Neuron (in vitro differentiated cells): ENCODE measurements around the gene SMOC1.

Experiments
- H2AFZ ChIP-seq: one replicate; pipeline ENCODE4 v1.6.1; 2013; ENCODE audit warnings: low read depth, mild to moderate bottlenecking, inconsistent platforms, low read length, moderate library complexity
- H3K27me3 ChIP-seq: one replicate; pipeline ENCODE4 v1.6.1; 2013; ENCODE audit warnings: low read length; ENCODE audit not compliant: insufficient read depth
- H3K36me3 ChIP-seq: one replicate; pipeline ENCODE4 v1.6.1; 2013; ENCODE audit warnings: low read length; ENCODE audit not compliant: insufficient read depth
- H3K4me1 ChIP-seq: one replicate; pipeline ENCODE4 v1.6.1; 2013; ENCODE audit warnings: low read length; ENCODE audit not compliant: insufficient read depth
- H3K4me3 ChIP-seq: 2 replicates; pipeline ENCODE4 v1.5.1; 2013; ENCODE audit warnings: mild to moderate bottlenecking, low read length, moderate library complexity
- H3K9me3 ChIP-seq: one replicate; pipeline ENCODE4 v1.6.1; 2013; ENCODE audit warnings: low read length

SMOC1 gene

DNA sequence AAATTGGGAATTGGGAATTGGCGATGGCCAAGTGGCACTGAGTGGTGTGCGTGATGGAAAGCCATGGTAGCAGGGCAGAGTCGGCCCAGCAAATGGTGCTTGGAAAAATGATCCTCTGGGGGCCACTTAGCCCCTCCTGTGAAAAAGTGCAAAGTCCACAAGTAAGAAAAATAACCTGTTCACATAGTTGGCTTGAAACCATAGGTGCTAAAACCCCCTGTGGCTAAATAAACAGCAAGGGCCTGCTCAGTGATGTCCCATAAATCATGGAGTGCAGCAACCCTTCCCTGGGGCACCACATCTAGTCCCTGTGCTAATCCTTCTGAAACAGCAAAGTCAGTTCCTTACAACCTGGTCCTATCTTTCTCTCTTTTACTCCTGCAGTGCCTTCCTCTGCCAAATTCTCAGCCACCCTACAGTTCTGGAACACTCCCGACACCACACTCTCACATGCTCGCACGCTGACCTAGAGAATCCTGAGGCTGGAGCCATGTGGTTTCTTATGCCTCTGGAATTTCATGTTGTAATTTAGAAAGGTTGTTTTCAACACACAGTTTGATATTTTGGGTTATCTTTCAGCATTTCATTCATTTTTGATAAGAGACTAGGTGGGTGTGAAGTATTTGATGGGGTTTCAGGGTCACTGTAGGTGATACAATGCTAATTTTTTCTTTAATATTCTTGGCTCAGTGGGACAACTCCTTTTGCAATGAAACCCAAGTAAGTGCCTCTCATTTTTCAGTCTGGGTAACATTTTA is 123.6 kb downstream of the SMOC1 start:
- peaks cover 38% of the 10 kb centered on the region for H3K36me3 ChIP-seq
- no peaks in the 10 kb centered on the region for H3K27me3 ChIP-seq
- no peak overlapping the region for H2AFZ ChIP-seq
- H3K4me1 ChIP-seq: no peaks in the 10 kb centered on the region
- no peak overlapping the region for H3K4me3 ChIP-seq
- H3K9me3 ChIP-seq: peaks cover 2% of the 10 kb centered on the region

DNA sequence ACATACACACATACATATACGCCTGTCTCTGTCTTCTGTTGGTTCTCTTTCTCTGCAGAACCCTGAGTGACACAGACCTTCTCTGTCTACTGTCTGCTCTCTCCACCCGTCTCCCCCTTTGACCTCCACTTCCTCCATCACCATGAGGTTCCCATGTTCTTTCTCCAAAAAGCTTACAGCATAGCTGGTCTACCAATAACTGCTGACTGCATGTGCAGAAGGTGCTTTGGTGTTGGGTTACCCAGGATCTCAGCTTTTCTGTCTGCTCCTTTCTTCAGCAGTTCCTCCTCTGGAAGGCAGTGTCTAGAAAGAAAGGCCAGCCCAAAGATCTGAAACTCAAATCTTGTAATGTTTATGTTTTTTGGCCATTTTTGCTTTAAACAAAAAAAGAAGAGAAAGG is 125.6 kb downstream of the SMOC1 start:
- Histone ChIP-seq H3K27me3 (no peaks in the 10 kb centered on the region), H2AFZ (no peak overlapping the region), H3K4me3 (no peak overlapping the region), H3K4me1 (peaks cover 9% of the 10 kb centered on the region), H3K36me3 (peaks cover 26% of the 10 kb centered on the region), H3K9me3 (peaks cover 2% of the 10 kb centered on the region)

DNA sequence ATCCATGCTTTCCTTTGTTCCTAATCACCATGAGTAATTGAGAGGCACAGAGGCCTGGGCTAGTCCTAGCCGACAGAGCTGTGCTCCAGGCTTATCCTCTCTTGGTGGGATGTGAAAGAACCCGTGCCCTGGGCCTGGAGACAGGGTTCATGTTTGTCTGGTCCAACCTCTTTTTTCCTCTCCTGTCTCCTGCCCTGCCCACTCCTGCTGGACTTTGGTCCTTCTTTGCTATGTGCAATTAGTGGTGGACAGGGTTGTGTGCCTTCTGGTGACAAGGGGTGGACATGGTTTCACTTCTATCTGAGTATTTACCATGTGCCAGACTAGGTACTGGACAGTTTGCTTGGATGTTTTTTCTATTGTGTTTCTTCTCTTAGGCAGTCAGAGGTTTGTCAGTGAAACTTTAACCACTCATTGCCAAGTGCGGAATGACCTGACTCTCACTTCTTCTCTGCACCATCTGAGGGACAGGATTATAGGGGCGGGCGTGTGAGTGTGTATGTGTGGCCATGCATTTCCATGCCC is 126.1 kb downstream of the SMOC1 start:
- no peaks in the 10 kb centered on the region for H3K27me3 ChIP-seq
- peaks cover 2% of the 10 kb centered on the region for H3K9me3 ChIP-seq
- no peak overlapping the region for H2AFZ ChIP-seq
- no peak overlapping the region for H3K4me3 ChIP-seq
- H3K36me3 ChIP-seq: peaks cover 31% of the 10 kb centered on the region
- peaks cover 9% of the 10 kb centered on the region for H3K4me1 ChIP-seq

- H3K4me3 ChIP-seq: no peak overlapping the region
- no peaks in the 10 kb centered on the region for H3K27me3 ChIP-seq
- H3K9me3 ChIP-seq: peaks cover 1% of the 10 kb centered on the region
- H3K36me3 ChIP-seq: peaks cover 36% of the 10 kb centered on the region
- H2AFZ ChIP-seq: no peak overlapping the region
- H3K4me1 ChIP-seq: peaks cover 9% of the 10 kb centered on the region
Measured at GRCh38 chr14:70006699-70007098, 127.5 kb downstream of the SMOC1 start.

- Histone ChIP-seq H3K4me1 (peaks cover 9% of the 10 kb centered on the region), H3K36me3 (peaks cover 50% of the 10 kb centered on the region), H3K4me3 (no peak overlapping the region), H3K27me3 (no peaks in the 10 kb centered on the region), H2AFZ (no peak overlapping the region), H3K9me3 (no peaks in the 10 kb centered on the region)
Measured at GRCh38 chr14:70008284-70009262, 129.4 kb downstream of the SMOC1 start.

GRCh38 chr14:70009961-70010360 is 130.7 kb downstream of the SMOC1 start:
- Histone ChIP-seq H3K36me3 (peaks cover 63% of the 10 kb centered on the region), H3K4me3 (no peak overlapping the region), H3K9me3 (no peaks in the 10 kb centered on the region), H3K27me3 (no peaks in the 10 kb centered on the region), H2AFZ (no peak overlapping the region), H3K4me1 (peaks cover 9% of the 10 kb centered on the region)

DNA sequence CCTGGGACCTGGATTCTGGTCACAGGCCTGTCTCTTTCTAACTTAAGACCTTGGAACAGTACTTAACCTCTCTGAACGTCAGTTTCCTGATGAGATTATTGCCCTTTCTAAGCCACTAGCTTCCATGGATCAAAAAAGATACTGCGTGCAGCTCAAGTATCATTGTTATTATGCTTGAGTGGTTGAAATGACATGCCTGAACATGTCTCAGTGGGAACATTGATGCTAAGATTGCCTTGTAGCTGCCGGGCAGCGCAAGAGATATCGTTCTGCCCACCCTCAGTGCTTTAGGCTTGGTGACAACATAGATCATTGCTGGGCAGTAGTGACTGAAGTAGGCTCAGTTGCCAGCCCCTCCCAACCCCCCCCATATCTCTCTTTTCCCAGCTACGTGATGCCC is 131.9 kb downstream of the SMOC1 start:
- no peaks in the 10 kb centered on the region for H3K9me3 ChIP-seq
- peaks cover 9% of the 10 kb centered on the region for H3K4me1 ChIP-seq
- peaks cover 68% of the 10 kb centered on the region for H3K36me3 ChIP-seq
- H3K4me3 ChIP-seq: no peak overlapping the region
- H3K27me3 ChIP-seq: no peaks in the 10 kb centered on the region
- H2AFZ ChIP-seq: no peak overlapping the region

- Histone ChIP-seq H3K4me3 (no peak overlapping the region), H3K9me3 (no peaks in the 10 kb centered on the region), H2AFZ (no peak overlapping the region), H3K36me3 (peaks cover 74% of the 10 kb centered on the region), H3K27me3 (no peaks in the 10 kb centered on the region), H3K4me1 (peaks cover 9% of the 10 kb centered on the region)
Measured at GRCh38 chr14:70011708-70012107, 132.5 kb downstream of the SMOC1 start.

GRCh38 chr14:70013271-70013873 is 134.2 kb downstream of the SMOC1 start:
- Histone ChIP-seq H3K27me3 (no peaks in the 10 kb centered on the region), H2AFZ (no peak overlapping the region), H3K9me3 (no peaks in the 10 kb centered on the region), H3K36me3 (peaks cover 87% of the 10 kb centered on the region), H3K4me3 (no peak overlapping the region), H3K4me1 (peaks cover 7% of the 10 kb centered on the region)

DNA sequence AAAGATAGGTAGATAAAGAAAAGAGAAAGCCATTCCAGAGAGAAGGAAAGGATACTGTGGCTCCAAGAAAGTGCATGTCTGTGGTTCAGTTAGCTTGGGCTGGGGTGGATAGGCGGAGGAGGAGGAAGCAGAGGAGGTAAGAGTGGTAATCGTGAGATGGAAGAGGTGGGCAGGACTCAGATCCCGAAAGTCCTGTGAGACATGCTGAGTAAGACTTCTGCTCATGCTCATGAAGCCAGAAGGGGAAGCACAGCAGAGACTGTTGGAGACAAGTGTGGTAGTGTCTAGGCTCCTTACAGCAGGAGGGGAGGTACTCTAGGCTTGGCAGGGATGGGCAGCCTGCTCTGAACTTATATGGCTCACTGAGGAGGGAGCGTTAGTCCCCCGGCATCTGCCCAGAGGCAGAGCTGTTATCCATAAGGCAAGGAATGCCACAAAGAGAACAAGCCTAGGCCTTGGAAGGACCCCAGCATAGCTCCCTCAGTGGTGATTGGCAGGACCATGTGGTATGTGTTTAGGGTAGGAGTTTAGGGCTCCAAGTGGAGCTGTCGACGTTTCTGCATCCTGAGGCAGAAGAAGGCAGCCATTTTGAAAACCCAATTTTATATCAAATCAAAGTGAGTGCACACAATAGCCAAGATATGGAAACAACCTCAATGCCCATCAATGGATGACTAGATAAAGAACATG is 135.3 kb downstream of the SMOC1 start:
- Histone ChIP-seq H3K27me3 (no peaks in the 10 kb centered on the region), H3K4me1 (no peaks in the 10 kb centered on the region), H3K36me3 (peaks cover 94% of the 10 kb centered on the region), H2AFZ (no peak overlapping the region), H3K9me3 (no peaks in the 10 kb centered on the region), H3K4me3 (no peak overlapping the region)

DNA sequence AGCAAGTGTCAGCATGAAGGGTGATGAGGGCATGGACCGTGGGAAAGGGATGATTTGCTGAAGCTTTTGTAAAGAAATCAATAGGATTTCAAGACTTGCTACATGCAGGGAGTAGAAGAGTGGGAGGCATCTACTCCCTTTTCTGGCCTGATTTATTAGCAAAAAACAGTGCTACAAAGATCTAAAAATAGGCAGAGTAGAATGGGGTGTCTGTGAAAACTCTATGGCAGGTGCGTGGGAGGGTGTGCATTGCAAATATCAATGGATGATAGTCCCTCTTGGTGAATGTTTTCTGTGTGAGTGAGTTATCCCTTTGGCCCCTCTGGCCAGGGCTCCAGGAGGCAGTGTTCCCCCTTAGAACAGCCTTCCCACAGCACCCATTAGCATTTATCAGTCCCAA is 139.0 kb downstream of the SMOC1 start:
- no peaks in the 10 kb centered on the region for H3K9me3 ChIP-seq
- peaks cover 92% of the 10 kb centered on the region for H3K36me3 ChIP-seq
- no peak overlapping the region for H2AFZ ChIP-seq
- H3K4me1 ChIP-seq: no peaks in the 10 kb centered on the region
- no peak overlapping the region for H3K4me3 ChIP-seq
- H3K27me3 ChIP-seq: no peaks in the 10 kb centered on the region

- Histone ChIP-seq H3K9me3 (no peaks in the 10 kb centered on the region), H3K4me1 (no peaks in the 10 kb centered on the region), H3K27me3 (no peaks in the 10 kb centered on the region), H3K4me3 (no peak overlapping the region), H3K36me3 (peaks cover 92% of the 10 kb centered on the region), H2AFZ (no peak overlapping the region)
Measured at GRCh38 chr14:70018713-70019211, 139.5 kb downstream of the SMOC1 start.
